ENCODE data around the gene DNAJC24. TPM values are rescaled to one million over a fixed set of nuclear protein-coding genes. Genes with fewer than 3 reads are reported as not detected.

The DNAJC24 gene
- total RNA-seq, 2 donors from 2014 or later: 9.9 to 10.0 TPM

DNA sequence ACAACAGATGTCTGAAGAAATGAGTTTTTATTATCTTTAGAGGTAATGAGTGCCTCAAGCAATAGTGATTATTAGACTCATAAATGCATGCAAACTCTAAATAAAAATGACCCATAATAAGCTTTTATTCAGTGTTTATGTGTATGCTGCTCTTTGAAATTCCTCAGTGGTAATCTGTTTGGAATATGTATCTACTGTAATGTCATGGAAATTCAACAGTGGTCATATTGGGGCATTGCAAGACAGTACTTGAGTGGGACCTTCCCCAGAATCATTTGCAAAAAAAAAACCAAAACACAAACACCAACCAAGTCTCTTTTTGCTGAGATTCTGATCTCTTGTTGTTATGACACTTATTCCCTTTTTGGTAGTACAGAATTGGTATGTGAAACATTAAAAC is 35.0 kb downstream of the DNAJC24 start:
- no peaks in the 10 kb centered on the region for H3K4me1 ChIP-seq
- H3K4me3 ChIP-seq: no peak overlapping the region
- TF ChIP-seq, protein P1, sequence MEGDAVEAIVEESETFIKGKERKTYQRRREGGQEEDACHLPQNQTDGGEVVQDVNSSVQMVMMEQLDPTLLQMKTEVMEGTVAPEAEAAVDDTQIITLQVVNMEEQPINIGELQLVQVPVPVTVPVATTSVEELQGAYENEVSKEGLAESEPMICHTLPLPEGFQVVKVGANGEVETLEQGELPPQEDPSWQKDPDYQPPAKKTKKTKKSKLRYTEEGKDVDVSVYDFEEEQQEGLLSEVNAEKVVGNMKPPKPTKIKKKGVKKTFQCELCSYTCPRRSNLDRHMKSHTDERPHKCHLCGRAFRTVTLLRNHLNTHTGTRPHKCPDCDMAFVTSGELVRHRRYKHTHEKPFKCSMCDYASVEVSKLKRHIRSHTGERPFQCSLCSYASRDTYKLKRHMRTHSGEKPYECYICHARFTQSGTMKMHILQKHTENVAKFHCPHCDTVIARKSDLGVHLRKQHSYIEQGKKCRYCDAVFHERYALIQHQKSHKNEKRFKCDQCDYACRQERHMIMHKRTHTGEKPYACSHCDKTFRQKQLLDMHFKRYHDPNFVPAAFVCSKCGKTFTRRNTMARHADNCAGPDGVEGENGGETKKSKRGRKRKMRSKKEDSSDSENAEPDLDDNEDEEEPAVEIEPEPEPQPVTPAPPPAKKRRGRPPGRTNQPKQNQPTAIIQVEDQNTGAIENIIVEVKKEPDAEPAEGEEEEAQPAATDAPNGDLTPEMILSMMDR (IDR thresholded peaks at IDR 0.05): no peak
- no peak for DNase-seq (ENCODE audit: low spot score)
- no peaks in the 10 kb centered on the region for H3K27me3 ChIP-seq
- H3K9me3 ChIP-seq: no peaks in the 10 kb centered on the region
- H3K36me3 ChIP-seq: no peaks in the 10 kb centered on the region
- H3K27ac ChIP-seq: no peak overlapping the region

DNA sequence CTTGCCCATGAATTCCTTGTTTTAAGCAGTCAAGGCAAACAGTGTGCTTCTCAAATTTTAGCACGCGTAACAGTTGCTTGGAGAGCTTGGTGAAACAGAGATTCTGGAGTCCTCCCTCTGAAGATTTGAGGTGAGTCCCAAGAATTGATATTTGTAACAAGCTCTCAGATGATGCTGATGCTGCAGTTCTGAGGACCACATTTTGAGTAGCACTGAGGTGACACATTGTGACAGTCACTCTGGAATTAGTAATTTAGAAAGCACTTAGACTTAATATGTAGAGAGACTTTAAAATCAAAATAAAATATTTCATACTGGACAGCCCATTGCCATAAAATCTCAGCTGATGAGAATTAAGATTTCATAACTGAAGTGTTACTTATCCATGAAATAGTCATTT is 38.5 kb downstream of the DNAJC24 start:
- no peak overlapping the region for H3K27ac ChIP-seq
- H3K27me3 ChIP-seq: no peaks in the 10 kb centered on the region
- no peaks in the 10 kb centered on the region for H3K36me3 ChIP-seq
- no peak overlapping the region for H3K4me3 ChIP-seq
- TF ChIP-seq, protein P1 (IDR thresholded peaks at IDR 0.05): no peak
- H3K4me1 ChIP-seq: no peaks in the 10 kb centered on the region
- no peak for DNase-seq (ENCODE audit: low spot score)
- H3K9me3 ChIP-seq: no peaks in the 10 kb centered on the region

DNA sequence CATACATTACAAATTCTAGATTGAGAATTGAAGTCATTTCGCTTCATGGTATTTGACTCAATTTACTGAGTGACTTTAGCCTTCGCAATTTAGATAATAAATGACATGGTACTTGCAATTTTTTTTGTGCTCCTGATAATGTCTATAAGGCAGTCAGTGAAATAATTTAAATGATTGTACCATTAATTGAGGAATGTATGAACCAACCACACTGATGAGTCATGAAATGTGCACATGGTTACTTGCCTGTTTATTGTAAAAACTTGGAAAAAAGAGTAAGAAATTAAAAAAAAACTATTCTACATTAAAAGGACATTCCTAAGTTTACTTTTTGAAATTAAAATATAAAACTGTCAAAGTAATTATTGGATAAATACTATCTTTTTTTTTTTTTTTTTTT is 43.3 kb downstream of the DNAJC24 start:
- H3K36me3 ChIP-seq: no peaks in the 10 kb centered on the region

DNA sequence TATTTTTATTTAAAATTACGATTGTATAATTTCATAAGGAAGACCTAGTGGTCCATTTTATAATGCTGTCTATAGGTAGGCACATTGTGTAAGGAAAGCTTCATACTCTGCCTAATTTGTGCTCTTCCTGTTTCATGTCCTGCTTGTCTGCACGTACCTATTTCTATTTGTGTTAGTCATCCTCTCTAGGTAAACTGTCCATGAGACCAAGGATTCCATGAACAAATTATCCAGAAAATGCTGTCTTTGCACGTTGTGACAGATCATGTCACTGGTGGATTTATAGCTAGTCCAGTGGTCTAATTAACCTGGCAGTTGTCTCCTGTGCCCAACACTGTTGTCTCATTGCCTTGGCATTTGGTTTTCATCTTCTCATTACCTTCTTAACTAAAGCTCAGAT is 44.7 kb downstream of the DNAJC24 start:
- Histone ChIP-seq H3K27me3 (no peaks in the 10 kb centered on the region), H3K4me3 (no peak overlapping the region), H3K36me3 (no peaks in the 10 kb centered on the region), H3K4me1 (no peaks in the 10 kb centered on the region), H3K27ac (no peak overlapping the region), H3K9me3 (no peaks in the 10 kb centered on the region)
- TF ChIP-seq, protein P1 (IDR thresholded peaks at IDR 0.05): no peak
- no peak for DNase-seq (ENCODE audit: low spot score)

More for the DNA sequence above, 43.3 kb downstream of the DNAJC24 start:
- no peaks in the 10 kb centered on the region for H3K4me1 ChIP-seq
- no peaks in the 10 kb centered on the region for H3K9me3 ChIP-seq
- no peaks in the 10 kb centered on the region for H3K27me3 ChIP-seq
- TF ChIP-seq, protein P1 (IDR thresholded peaks at IDR 0.05): no peak
- DNase-seq (ENCODE audit: low spot score): no peak
- H3K27ac ChIP-seq: no peak overlapping the region
- H3K4me3 ChIP-seq: no peak overlapping the region

DNA sequence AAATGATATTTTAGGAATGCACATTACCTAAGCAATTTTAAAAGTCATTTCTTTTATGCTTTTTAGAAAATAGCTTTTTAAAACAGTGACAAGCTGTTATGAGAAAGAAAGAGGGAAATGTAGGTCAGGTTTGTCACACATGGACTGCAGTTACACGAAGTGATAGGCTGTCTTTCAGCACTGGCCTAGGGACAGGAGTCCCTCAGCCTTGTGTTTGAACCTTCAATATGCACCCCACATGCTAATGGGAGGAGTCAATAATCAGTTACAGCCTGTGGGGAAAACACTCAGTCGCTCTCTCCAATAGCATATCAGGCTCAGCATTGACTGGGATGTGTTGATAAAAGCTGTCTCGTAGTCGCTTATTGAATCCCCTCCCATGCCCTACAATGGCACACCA is 45.8 kb downstream of the DNAJC24 start:
- Histone ChIP-seq H3K27me3 (no peaks in the 10 kb centered on the region), H3K4me1 (no peaks in the 10 kb centered on the region), H3K9me3 (no peaks in the 10 kb centered on the region), H3K4me3 (no peak overlapping the region), H3K27ac (no peak overlapping the region), H3K36me3 (no peaks in the 10 kb centered on the region)
- DNase-seq (ENCODE audit: low spot score): no peak
- TF ChIP-seq, protein P1 (IDR thresholded peaks at IDR 0.05): no peak

DNA sequence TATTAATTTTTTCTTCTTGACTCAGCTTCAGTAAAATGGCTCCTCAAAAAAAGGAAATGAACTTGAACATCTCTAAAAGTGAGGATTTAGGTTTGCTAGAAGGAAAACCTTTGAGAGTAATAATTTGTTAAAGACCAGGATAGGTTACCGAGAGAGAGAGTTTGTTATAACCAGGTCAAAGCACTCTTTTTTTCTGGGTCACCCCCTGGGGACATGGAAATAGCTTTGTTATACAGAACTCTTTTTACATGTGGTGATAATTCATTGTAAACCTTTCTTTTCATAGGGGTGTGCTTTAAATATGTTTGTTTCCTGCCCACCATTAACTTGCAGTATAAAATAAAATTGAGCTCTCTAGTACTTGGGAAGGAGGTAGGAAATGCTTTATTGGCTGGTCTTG is 47.7 kb downstream of the DNAJC24 start:
- H3K27ac ChIP-seq: no peak overlapping the region
- no peaks in the 10 kb centered on the region for H3K4me1 ChIP-seq
- H3K36me3 ChIP-seq: no peaks in the 10 kb centered on the region
- no peaks in the 10 kb centered on the region for H3K27me3 ChIP-seq
- H3K4me3 ChIP-seq: no peak overlapping the region
- H3K9me3 ChIP-seq: no peaks in the 10 kb centered on the region
- TF ChIP-seq, protein P1 (IDR thresholded peaks at IDR 0.05): no peak
- DNase-seq (ENCODE audit: low spot score): no peak
